ENCODE measurements around the gene AP1G2.
"Not testable (repeated sequence)": the region's sequence is repeated elsewhere in the genome, so short reads cannot be mapped to it uniquely, and the experiment has no call there.

AP1G2 gene

GRCh38 chr14:23567186-23568020, at the start of gene AP1G2:
Gene AP1G2 (minus strand): TSS chr14:23567791. CDS start chr14:23567314, 477 bp downstream.
- in situ Hi-C loops (cut with HindIII; ENCODE audit: low pct_unique_long_range_greater_than_20kb, low sequenced_read_pairs) = no loop called here
- TF ChIP-seq JUND (IDR thresholded peaks at IDR 0.05; ENCODE audit: low read depth) = no peak
- DNase-seq (ENCODE audit: low read depth in 1 of 2, low spot score in 1 of 2) = peak; percentile 69 to 91

GRCh38 chr14:23615856-23616255, 48.3 kb upstream of the AP1G2 start:
- DNase-seq (ENCODE audit: low read depth in 1 of 2, low spot score in 1 of 2) = no peak
- in situ Hi-C loops (cut with HindIII; ENCODE audit: low pct_unique_long_range_greater_than_20kb, low sequenced_read_pairs) = no loop called here
- TF ChIP-seq JUND (IDR thresholded peaks at IDR 0.05; ENCODE audit: low read depth) = no peak

GRCh38 chr14:23614395-23614828, 46.8 kb upstream of the AP1G2 start:
- no peak for TF ChIP-seq JUND (IDR thresholded peaks at IDR 0.05; ENCODE audit: low read depth)
- in situ Hi-C loops (cut with HindIII; ENCODE audit: low pct_unique_long_range_greater_than_20kb, low sequenced_read_pairs) = no loop called here
- DNase-seq (ENCODE audit: low read depth in 1 of 2, low spot score in 1 of 2) = no peak

GRCh38 chr14:23613242-23614070, 45.9 kb upstream of the AP1G2 start:
- no peak for DNase-seq (ENCODE audit: low read depth in 1 of 2, low spot score in 1 of 2)
- in situ Hi-C loops (cut with HindIII; ENCODE audit: low pct_unique_long_range_greater_than_20kb, low sequenced_read_pairs) = no loop called here
- no peak for TF ChIP-seq JUND (IDR thresholded peaks at IDR 0.05; ENCODE audit: low read depth)

GRCh38 chr14:23612802-23613201, 45.2 kb upstream of the AP1G2 start:
- in situ Hi-C loops (cut with HindIII; ENCODE audit: low pct_unique_long_range_greater_than_20kb, low sequenced_read_pairs) = no loop called here
- no peak for DNase-seq (ENCODE audit: low read depth in 1 of 2, low spot score in 1 of 2)
- TF ChIP-seq JUND (IDR thresholded peaks at IDR 0.05; ENCODE audit: low read depth) = no peak

- TF ChIP-seq JUND (IDR thresholded peaks at IDR 0.05; ENCODE audit: low read depth) = no peak
- no peak for DNase-seq (ENCODE audit: low read depth in 1 of 2, low spot score in 1 of 2)
- in situ Hi-C loops (cut with HindIII; ENCODE audit: low pct_unique_long_range_greater_than_20kb, low sequenced_read_pairs) = no loop called here
These were observed 44.8 kb upstream of the AP1G2 start for GRCh38 chr14:23612354-23612732.

- in situ Hi-C loops (cut with HindIII; ENCODE audit: low pct_unique_long_range_greater_than_20kb, low sequenced_read_pairs) = no loop called here
- TF ChIP-seq JUND (IDR thresholded peaks at IDR 0.05; ENCODE audit: low read depth) = no peak
- DNase-seq (ENCODE audit: low read depth in 1 of 2, low spot score in 1 of 2) = no peak
These were observed 43.3 kb upstream of the AP1G2 start for GRCh38 chr14:23610815-23611289.

GRCh38 chr14:23610090-23610814, 42.7 kb upstream of the AP1G2 start:
- in situ Hi-C loops (cut with HindIII; ENCODE audit: low pct_unique_long_range_greater_than_20kb, low sequenced_read_pairs) = no loop called here
- TF ChIP-seq JUND (IDR thresholded peaks at IDR 0.05; ENCODE audit: low read depth) = no peak
- no peak for DNase-seq (ENCODE audit: low read depth in 1 of 2, low spot score in 1 of 2)

- in situ Hi-C loops (cut with HindIII; ENCODE audit: low pct_unique_long_range_greater_than_20kb, low sequenced_read_pairs); DNase-seq (ENCODE audit: low read depth in 1 of 2, low spot score in 1 of 2): not testable (repeated sequence)
These were observed 42.0 kb upstream of the AP1G2 start for GRCh38 chr14:23609411-23610089.

- in situ Hi-C loops (cut with HindIII; ENCODE audit: low pct_unique_long_range_greater_than_20kb, low sequenced_read_pairs) = no loop called here
- no peak for TF ChIP-seq JUND (IDR thresholded peaks at IDR 0.05; ENCODE audit: low read depth)
- no peak for DNase-seq (ENCODE audit: low read depth in 1 of 2, low spot score in 1 of 2)
These were observed 41.4 kb upstream of the AP1G2 start for GRCh38 chr14:23609001-23609400.

GRCh38 chr14:23608454-23608853, 40.9 kb upstream of the AP1G2 start:
- no peak for TF ChIP-seq JUND (IDR thresholded peaks at IDR 0.05; ENCODE audit: low read depth)
- no peak for DNase-seq (ENCODE audit: low read depth in 1 of 2, low spot score in 1 of 2)
- in situ Hi-C loops (cut with HindIII; ENCODE audit: low pct_unique_long_range_greater_than_20kb, low sequenced_read_pairs) = no loop called here
